Activated CD8-positive, alpha-beta memory T cell treated with anti-CD3 and anti-CD28 coated beads for 4 hours (primary cell): ENCODE results near the gene HNRNPH2.

Experiments used
- DNase-seq, 2 donors: peaks; one replicate each; pipeline ENCODE4 v3.0.0-alpha.2; 2020; ENCODE audit warnings: low read depth in 2 of 2

HNRNPH2 gene

GRCh38 chrX:101397779-101398178 lies 10.2 kb upstream of the HNRNPH2 start:
- DNase-seq = no peak

DNA sequence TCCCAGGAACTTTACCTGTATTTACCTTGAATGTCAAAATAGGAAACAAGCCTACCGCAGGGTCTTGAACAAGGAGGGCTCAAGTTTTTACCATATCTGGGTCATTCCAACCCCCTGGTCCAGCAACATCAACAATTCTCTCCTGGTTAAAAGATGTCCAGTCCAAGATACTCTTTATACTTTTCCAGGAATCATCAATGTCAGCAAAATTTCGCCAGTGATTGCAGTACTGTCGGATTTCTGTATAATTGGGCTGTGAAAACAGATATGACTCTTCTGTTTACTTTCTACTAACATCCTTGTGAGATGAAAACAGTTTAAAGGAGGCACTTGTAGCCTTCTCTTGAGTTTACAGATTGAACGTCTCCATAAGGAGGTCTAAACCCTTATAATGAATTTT lies 9.3 kb upstream of the HNRNPH2 start:
- DNase-seq = no peak

DNA sequence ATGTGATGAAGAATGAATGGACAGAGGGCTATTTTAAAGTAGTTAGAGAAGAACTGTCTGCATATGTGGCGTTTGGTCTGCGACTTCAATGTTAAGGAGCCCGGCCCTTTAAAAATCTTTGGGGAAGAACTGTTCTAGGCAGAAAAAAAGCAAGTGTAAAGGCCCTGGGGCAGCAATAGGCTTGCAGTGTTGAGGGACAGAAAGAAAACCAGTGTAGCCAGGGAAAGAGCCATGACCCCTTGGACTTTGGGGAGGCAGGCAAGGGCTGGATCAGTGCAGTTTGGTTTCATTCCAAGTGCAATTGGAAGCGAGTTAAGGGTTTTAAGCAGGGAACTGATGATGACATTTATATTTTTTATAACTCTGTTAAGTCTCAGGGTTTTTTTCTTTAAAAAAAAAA lies 8.2 kb upstream of the HNRNPH2 start:
- no peak for DNase-seq

- no peak for DNase-seq
Measured at GRCh38 chrX:101407167-101407747, 765 bp upstream of the HNRNPH2 start.

GRCh38 chrX:101408532-101408841 lies 465 bp downstream of the HNRNPH2 start:
- DNase-seq = no peak

- no peak for DNase-seq
Measured at GRCh38 chrX:101409043-101409442, 1.0 kb downstream of the HNRNPH2 start.

GRCh38 chrX:101410461-101410860 lies 2.4 kb downstream of the HNRNPH2 start:
- DNase-seq = no peak

DNA sequence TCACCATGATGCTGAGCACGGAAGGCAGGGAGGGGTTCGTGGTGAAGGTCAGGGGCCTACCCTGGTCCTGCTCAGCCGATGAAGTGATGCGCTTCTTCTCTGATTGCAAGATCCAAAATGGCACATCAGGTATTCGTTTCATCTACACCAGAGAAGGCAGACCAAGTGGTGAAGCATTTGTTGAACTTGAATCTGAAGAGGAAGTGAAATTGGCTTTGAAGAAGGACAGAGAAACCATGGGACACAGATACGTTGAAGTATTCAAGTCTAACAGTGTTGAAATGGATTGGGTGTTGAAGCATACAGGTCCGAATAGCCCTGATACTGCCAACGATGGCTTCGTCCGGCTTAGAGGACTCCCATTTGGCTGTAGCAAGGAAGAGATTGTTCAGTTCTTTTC lies 4.0 kb downstream of the HNRNPH2 start:
- no peak for DNase-seq

DNA sequence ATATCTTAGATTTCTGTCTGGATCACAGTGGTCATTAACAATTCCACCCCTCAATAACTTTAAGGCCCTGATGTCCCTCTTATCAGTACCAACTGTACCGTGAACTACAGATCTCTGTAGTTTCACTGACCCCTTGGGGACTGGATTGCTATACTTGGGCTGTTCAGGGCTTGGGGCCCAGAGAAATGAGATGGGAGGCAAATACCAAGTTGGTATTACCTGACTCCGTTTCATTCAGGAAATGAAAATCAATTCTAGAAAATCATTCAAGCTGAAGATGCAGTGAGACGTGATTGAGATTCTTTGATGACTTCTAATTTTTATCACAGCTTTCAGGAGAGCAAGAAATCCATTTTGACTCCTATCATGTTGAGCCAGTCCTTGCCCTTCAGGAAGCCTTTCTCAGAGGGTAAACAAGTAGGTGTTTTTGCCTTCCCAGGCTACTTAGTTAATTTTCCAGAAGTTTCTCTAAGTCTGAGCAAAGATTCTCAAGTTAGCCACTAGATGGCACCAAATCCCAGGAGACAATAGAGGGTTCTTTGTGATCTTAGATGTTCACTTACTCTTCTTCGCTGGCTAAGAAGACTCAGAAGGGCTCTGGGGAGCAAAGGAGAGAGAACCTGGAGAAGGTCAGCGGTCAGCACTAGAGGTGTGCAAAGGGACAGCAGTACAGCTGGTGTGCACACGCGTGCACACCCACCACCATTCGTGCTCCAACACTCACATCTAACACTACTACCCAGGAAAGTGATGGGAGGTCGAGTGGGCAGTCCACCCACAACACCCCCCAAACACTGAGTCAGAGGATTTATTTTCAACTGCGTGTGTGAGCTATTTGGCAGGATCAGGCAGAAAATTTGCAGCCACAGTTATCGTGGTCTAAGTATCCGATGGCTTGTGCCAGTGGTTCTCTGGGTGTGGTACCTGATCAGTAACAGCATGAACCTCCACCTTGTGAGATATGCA lies 7.4 kb downstream of the HNRNPH2 start:
- no peak for DNase-seq

DNA sequence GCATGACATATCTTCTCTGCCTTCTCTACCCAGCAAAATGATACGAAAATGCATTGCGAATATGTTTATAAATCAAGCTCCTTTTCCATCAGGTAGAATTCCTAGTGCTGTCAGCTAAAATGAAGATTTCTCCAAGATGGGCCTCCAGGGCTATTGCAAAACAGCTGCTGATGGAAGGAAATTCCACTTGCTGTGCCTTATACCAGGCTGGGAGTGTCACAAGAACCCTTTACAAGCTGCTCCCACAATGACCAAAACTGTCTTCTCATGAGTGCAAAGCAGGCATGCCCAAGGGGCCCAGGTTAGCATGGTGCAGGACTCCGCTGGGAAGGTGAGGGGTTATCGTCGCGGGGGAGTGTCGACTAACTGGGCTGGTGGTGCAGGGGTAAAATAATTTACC lies 8.7 kb downstream of the HNRNPH2 start:
- no peak for DNase-seq

DNA sequence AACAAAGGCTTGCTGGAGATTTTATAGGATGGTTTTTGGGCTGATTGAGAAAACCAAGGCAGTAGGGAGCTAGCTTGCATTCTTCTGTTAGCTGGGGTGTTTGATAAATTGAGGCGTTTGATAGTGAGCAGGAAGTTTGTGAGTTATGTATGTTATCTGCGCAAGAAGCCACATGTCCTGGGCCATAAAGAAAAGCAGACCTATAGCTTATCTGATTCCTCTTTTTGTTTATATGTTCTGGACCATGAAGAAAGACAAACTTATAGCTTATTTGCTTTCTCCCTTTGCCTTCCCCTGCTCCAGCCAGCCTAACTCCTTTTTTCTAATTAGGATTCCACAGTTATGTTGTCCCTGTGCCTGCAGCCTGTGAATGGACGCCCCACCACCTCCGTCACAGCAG lies 9.2 kb downstream of the HNRNPH2 start:
- no peak for DNase-seq

DNA sequence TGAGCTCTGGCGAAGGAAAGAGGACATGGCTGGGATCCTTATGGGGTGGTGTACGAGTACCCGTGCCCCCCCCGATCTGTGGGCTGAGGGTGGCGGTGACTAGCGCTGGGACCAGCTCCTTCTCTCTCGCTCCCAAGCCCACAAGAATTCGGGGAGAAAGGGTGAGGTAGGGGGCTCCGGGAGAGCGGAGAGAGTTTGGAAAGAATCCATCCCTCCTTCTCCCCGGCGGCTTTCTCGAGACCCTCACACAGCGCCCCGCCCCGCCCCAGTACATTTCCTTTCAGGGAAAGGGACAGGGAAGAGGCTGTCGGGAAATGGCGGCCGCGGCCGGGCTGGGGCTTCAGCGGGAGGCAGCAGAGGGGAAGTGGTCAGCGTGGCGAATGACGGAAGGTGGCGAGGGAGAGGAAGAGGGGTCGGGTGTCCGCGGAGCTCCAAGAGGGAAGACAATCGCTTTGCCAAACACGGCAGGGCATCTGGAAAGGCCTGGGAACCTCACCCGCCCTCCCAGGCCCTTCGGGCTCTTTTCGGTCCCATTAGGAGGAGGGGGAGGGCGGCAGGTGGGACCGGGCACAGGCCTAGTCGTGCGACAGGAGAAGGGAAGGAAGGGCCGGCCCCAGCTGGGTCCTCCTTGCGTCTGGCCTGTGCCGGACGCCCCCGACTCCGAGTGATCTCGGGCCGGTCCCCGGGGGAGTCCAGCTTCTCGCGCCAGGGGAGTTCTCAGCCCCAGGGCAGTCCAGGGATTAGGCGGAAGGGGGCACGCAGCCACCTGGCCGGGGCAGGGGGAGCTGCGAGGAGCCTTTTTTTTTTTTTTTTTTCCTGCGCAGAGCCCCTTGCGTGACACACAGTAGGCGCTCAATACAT lies 10.2 kb downstream of the HNRNPH2 start:
- no peak for DNase-seq

DNA sequence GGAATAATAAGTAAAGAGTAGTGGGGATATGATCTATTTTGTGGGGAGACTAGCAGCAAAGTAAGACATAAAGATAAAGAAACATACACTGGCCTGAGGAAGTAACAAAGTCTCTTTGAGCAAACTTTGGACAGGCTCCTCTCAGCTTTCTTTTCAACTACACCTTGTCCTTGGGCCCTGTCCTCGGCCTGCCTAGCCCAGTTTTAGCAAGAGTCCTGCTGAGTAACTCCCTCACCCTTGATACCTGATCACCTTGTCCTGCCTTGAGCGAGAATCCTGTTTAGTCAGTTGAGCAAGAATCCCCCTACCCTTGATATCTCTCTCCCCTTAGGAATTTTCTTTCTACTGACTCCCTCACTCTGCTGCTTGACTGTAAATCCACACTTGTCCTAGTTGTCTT lies 11.5 kb downstream of the HNRNPH2 start:
- DNase-seq = no peak

DNA sequence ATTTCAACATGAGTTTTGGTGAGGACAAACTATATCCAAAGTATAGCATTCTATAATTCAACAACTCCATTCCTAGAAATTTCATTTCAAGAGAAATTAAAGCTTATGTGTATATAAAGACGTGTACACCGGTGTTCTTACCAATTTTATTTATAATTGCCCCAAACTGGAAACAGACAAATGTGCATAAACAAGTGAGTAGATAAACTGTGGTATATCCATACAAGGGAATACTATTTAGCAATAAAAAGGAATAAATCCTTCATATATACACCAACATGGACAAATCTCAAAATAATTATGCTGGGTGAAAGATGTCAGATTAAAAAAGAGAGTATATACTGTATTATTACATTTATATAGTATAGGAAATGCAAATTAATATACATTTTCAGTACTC lies 19.9 kb downstream of the HNRNPH2 start:
- no peak for DNase-seq

- DNase-seq = no peak
Measured at GRCh38 chrX:101429934-101430333, 21.9 kb downstream of the HNRNPH2 start.

- no peak for DNase-seq
Measured at GRCh38 chrX:101430457-101431078, 22.5 kb downstream of the HNRNPH2 start.

DNA sequence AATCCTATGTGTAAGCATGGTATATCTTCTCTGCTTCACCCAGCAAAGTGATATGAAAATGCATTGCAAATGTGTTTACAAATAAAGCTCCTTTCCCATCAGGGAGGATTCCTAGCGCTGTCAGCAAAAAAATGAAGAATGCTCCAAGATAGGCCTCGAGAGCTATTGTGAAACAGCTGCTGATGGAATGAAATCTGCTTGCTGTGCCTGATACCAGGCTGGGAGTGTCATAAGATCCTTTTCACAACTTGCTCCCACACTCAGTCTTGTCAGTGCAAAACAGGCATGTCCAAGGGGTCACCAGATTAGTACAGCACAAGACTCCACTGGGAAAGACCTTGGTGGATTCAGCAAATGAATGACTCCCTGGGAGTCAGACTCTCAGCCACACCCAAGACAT lies 34.1 kb downstream of the HNRNPH2 start:
- no peak for DNase-seq

DNA sequence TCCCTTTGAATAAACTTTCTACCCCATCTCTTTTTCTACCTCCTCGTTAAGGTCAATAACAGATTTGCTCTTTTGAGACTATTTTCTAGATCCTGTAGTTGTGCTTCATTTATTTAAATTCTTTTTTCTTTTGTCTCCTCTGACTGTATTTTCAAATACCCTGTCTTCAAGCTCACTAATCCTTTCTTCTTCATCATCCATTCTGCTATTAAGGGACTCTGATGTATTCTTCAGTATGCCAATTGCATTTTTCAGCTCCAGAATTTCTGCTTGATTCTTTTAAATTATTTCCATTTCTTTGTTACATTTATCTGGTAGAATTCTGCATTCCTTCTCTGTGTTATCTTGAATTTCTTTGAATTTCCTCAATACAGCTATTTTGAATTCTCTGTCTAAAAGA lies 41.3 kb downstream of the HNRNPH2 start:
- no peak for DNase-seq

DNA sequence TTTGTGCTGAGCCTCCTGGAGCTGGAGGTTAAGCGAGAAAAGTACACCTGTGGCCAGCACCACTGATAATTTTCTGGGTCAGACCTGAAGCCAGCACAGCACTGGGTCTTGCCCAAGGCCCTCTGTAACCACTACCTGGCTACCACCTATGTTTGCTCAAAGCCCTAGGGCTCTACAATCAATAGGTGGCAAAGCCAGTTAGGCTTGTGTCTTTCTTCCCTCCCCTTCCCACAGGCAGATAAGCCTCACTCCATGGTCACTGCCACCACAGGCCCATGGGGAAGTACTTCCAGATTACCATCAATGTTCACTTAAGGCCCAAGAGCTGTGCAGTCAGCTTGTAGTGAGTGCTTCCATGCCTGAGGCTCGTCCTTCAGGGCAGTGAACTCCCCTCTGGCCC lies 42.1 kb downstream of the HNRNPH2 start:
- DNase-seq = no peak

- no peak for DNase-seq
Measured at GRCh38 chrX:101450961-101451360, 42.9 kb downstream of the HNRNPH2 start.

GRCh38 chrX:101452056-101452455 lies 44.0 kb downstream of the HNRNPH2 start:
- no peak for DNase-seq

- DNase-seq = no peak
Measured at GRCh38 chrX:101460669-101461068, 52.6 kb downstream of the HNRNPH2 start.
